NCI-H526 treated with DMSO at 0.1 percent for 48 hours (cell line): ENCODE results near the gene THAP4.

Experiments
- DNase-seq: peaks from one replicate; lab custom pipeline; 2025; lab: John Stamatoyannopoulos, UW

The THAP4 gene

GRCh38 chr2:241638940-241639339, 2.0 kb upstream of the THAP4 start:
- DNase-seq: no peak

DNA sequence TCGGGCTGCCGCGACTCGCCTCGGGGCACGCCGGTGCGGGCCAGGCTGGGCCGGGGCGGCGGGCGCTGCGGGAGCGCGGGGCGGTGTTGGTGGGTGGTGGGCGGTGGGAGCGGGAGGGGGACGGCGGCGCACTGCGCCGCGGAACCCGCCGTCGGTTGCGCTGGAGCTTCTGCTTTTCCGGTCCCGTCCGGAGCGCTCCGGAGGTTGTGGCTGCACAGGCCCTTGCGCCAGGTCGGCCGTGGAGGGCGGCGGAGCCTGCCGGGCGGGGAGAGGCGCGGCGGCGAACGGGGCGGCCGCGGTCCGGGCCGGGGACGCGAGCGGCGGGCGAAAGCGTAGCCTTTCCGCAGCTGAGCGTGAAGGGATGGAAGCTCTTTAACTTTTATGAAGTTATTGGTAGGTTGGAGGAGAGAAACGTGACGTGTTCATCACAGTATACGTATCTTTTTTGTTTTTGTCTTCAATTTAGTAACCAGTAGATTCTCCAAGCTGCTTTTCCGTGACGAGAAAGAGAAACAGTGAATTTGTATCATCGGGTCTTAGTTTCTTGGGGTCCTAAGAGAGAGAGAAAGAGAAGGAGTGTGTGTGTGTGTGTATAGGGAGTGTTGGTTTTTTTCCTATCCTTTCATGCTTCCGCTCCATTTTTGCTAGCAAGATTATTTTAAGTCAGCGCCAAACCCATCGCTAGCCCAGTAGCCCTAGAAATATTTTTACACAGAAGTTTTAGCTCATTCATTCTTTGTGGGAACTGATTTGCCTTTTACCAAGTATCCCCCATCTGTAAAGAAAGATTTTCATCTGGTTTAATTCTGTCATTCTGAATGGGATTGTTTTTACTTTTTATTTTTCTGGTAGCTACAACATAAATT, 1.1 kb upstream of the THAP4 start:
- DNase-seq: no peak

- DNase-seq: peak; percentile 42
Observed at GRCh38 chr2:241636182-241637017, 558 bp downstream of the THAP4 start.

- DNase-seq: no peak
Observed at GRCh38 chr2:241635756-241636155, 1.2 kb downstream of the THAP4 start.

DNA sequence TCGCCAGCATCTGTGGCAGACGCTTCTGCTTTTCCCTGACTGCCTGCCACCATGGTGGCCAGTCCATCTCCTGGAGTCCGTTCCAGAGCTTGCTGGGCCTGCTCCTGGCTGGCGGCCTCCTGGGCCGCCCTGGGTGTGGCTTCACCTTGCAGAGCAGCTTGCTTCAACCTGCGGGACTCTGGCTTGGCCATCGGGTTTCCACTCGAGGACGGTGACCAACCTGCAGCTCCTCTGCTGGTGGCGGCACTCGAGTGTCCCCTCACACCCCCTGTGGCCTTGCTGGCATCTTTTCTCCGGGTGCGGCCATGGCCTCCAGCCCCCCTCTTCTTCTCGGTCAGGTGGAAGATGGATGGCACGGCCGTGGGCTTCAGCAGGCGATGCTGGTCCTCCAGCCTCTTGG, 3.4 kb downstream of the THAP4 start:
- no peak for DNase-seq

DNA sequence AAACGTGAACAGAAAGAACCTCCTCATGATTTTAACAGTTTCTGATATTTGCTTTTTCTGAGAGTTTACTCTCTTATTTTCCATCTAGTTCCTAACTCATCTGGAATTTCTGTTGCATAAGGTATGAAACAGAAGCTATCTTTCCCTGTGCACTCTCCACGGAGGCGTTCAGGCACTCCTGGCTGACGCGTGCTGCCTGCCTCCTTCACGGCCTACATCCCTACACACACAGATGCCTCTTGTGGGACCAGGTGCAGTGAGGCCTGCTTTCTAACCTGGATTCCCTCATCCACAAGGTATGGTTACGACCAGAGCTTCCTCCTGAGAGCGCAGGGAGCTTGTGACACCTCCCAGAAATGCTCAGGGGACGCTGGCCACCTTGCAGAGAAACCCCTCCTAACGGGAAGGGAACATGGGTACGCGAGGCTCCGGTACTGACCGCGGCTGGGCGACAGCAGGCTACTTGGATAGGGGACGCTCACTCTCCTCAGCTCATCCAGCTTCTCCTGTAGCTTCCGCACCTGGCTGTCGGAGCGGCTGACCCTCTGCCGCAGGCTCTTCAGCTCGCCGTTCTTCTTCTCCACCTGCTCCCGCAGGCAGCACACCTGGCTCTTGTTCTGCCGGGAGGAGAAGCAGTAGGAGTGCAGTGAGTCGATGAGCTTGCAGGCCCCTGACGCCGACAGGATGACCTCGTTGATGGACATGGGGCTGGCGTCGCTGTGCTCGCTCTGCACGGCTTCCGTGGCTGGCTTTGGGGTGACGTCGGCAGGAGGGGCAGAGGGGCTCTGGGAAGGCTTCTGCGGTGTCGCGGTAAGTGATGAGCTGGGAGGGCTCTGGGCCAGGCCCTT, 4.3 kb downstream of the THAP4 start:
- no peak for DNase-seq

GRCh38 chr2:241629762-241630435, 7.1 kb downstream of the THAP4 start:
- no peak for DNase-seq

- DNase-seq: no peak
Observed at GRCh38 chr2:241627675-241628074, 9.3 kb downstream of the THAP4 start.

DNA sequence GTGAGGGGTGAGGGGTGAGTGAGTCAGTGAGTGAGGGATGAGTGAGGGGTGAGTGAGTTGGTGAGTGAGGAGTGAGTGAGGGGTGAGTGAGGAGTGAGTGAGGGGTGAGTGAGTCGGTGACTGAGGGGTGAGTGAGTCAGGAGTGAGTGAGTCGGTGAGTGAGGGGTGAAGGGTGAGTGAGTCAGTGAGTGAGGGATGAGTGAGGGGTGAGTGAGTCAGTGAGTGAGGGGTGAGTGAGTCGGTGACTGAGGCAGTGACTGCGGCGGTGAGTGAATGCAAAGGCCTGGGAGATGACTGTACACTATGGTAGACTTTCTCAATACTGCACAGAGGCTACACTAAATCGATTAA, 16.6 kb downstream of the THAP4 start:
- no peak for DNase-seq

DNA sequence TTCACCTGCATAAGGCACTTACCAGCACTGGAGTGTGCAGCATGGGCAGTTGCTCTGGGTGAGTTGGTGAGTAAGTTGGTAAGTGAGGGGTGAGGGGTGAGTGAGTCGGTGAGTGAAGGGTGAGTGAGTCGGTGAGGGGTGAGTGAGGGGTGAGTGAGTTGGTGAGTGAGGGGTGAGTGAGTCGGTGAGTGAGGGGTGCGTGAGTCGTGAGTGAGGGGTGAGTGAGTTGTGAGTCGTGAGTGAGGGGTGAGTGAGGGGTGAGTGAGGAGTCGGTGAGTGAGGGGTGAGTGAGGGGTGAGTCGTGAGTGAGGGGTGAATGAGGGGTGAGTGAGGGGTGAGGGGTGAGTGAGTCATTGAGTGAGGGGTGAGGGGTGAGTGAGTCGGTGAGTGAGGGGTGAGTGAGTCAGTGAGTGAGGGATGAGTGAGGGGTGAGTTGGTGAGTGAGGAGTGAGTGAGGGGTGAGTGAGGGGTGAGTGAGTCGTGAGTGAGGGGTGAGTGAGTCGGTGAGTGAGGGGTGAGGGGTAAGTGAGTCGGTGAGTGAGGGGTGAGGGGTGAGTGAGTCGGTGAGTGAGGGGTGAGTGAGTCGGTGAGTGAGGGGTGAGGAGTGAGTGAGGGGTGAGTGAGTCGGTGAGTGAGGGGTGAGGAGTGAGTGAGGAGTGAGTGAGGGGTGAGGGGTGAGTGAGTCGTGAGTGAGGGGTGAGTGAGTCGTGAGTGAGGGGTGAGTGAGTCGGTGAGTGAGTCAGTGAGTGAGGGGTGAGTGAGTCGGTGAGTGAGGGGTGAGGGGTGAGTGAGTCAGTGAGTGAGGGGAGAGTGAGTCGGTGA, 17.1 kb downstream of the THAP4 start:
- DNase-seq: no peak

DNA sequence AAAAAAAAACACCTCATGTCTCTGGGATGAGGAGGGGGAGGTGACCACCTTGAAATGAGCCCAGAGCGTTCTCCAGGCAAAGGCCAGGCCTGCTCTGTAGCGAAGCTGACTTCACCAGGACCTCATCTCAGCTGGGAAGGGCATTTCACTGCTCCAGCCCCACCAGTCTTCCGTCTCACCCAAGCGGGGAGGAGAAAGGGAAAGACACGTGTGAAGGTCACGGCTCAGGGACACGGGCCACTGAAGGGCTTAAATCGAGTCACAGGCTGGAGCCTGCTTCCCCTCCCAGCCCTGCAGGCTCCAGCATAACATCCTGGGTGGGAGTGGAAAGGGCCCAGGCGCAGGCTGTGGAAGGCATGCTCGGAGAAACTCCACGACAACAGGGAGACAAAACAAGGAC, 18.1 kb downstream of the THAP4 start:
- no peak for DNase-seq

DNA sequence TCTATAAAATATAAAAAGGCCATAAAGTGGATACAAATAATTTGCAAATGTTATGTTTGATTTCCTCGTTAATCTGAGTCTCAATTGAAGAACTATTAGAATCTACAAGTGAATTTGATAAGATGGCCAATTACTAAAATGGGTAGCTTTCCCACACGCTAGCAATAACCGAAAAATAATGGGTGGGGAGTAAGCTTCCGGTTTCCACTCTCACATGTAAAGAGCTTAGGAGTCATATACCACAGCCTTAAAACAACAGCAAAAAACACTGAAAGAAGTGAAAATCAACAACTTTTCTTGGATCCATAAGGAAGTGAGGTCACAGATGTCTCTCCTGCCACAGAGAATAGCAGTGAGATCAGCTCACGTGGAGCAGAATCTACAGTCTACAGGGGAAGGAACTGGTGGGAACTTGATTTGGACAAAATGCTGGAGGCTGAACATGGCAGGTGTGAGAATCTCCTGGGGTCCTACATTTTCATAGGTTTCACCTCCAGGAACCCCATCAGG, 18.6 kb downstream of the THAP4 start:
- DNase-seq: no peak

DNA sequence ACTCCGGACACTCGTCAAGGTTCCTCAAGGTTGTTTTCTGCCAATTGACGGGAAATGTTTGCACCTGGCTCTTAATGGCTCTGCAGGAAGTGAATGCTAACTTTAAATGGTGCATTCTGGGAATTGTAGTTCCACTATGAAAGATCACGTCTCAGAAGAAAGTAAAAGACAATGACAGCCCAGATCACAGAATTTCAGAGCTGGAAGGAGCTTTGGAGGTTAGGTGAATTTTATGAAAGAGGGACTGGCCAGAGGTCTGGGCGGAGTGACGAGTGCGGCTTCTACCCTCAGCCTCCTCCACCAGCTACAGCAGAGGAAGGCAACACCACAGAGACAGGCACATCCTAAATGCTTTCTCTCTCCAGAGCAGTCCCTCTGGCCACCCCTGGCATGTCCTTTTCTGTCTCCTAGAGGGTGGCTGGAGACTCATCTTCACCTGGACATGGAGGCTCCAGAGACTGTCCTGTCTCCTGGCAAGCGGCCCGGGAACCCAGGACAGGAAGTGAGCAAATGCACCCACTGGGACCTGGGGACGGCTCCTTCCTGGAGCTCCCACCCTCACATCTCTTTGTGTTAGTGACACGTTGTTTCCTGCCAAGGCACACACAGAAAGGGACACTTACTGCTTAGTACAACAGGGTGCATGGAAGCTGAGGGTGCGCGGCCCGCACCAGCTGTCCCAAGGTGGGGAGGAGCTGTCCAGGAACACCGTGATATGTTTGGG, 19.4 kb downstream of the THAP4 start:
- DNase-seq: peak; percentile 4

GRCh38 chr2:241616168-241617125, 20.5 kb downstream of the THAP4 start:
- DNase-seq: no peak

GRCh38 chr2:241615522-241616052, 21.4 kb downstream of the THAP4 start:
- no peak for DNase-seq

DNA sequence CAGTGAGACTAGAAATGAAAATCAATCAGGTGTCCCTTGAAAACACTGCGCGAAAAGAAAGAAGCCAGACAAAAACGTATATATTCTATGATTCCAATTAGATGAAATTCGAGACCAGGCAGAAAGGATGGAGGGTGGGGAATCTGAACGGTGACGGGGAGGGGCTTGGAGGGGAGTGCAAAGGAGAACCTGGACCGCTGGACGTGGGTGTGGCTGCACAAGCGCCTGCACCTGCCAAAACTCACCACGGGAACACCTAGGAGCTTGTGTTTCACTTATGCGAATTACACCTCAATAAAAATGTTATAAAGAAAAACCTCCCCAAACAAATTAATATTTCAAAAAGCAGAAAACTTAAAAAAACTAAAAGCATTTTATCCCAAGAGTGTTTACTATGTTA, 21.9 kb downstream of the THAP4 start:
- DNase-seq: no peak

- no peak for DNase-seq
Observed at GRCh38 chr2:241613017-241613780, 23.8 kb downstream of the THAP4 start.
